MM.1S (cell line): ENCODE data around the gene HSDL2.

Experiments
- DNase-seq: peaks from one replicate; pipeline ENCODE4 v3.0.0-alpha.2; 2015
- H2AFZ ChIP-seq: fragments of 300-600 bp; sonication (generic); 2 replicates; pipeline ENCODE4 v1.6.0; 2016; ENCODE audit warnings: antibody characterized with exemption, low read length
- H3F3A ChIP-seq: fragments of 300-600 bp; sonication (generic); 2 replicates; pipeline ENCODE4 v1.6.1; 2016; ENCODE audit warnings: mild to moderate bottlenecking, antibody characterized with exemption, low read length, moderate library complexity, mixed read lengths; ENCODE audit not compliant: insufficient read depth
- H3K27ac ChIP-seq: fragments of 300-600 bp; sonication (generic); 2 replicates; pipeline ENCODE4 v1.5.1; 2016; ENCODE audit warnings: mild to moderate bottlenecking, low read length
- H3K27me3 ChIP-seq: fragments of 300-600 bp; sonication (generic); replicated peaks from 2 replicates; pipeline ENCODE4 v1.6.0; 2016; ENCODE audit warnings: low read length; ENCODE audit not compliant: insufficient read depth
- H3K36me3 ChIP-seq: fragments of 300-600 bp; sonication (generic); replicated peaks from 2 replicates; pipeline ENCODE4 v1.6.1; 2016; ENCODE audit warnings: mild to moderate bottlenecking, low read length, mixed read lengths; ENCODE audit not compliant: insufficient read depth
- H3K4me1 ChIP-seq: fragments of 300-600 bp; sonication (generic); 2 replicates; pipeline ENCODE4 v1.6.1; 2016; ENCODE audit warnings: low read length, mixed read lengths
- H3K4me2 ChIP-seq: fragments of 300-600 bp; sonication (generic); 2 replicates; pipeline ENCODE4 v1.6.0; 2016; ENCODE audit warnings: low read depth, low read length
- H3K4me3 ChIP-seq: fragments of 300-600 bp; sonication (generic); 2 replicates; pipeline ENCODE4 v1.5.1; 2016; ENCODE audit warnings: low read length, mixed read lengths
- H3K79me2 ChIP-seq: fragments of 300-600 bp; sonication (generic); 2 replicates; pipeline ENCODE4 v1.6.1; 2016; ENCODE audit warnings: mixed run types, low read length, mixed read lengths
- H3K9ac ChIP-seq: fragments of 300-600 bp; sonication (generic); 2 replicates; pipeline ENCODE4 v1.6.1; 2016; ENCODE audit warnings: low read length, mixed read lengths
- H3K9me2 ChIP-seq: fragments of 300-600 bp; sonication (generic); replicated peaks from 2 replicates; pipeline ENCODE4 v1.6.1; 2016; ENCODE audit warnings: mild to moderate bottlenecking, low read length, mixed read lengths; ENCODE audit not compliant: insufficient read depth
- H3K9me3 ChIP-seq: fragments of 300-600 bp; sonication (generic); replicated peaks from 2 replicates; pipeline ENCODE4 v1.6.1; 2016; ENCODE audit warnings: mild to moderate bottlenecking, low read length, mixed read lengths; ENCODE audit not compliant: insufficient read depth
- H4K20me1 ChIP-seq: fragments of 300-600 bp; sonication (generic); 2 replicates; pipeline ENCODE4 v1.6.1; 2016; ENCODE audit warnings: mild to moderate bottlenecking, low read length, moderate library complexity, mixed read lengths; ENCODE audit not compliant: insufficient read depth
- CTCF ChIP-seq: fragments of 300-600 bp; sonication (generic); IDR thresholded peaks from 2 replicates; pipeline ENCODE4 v1.5.1; 2016; ENCODE audit warnings: antibody characterized with exemption, low read length, mixed read lengths
- EZH2 ChIP-seq: fragments of 300-600 bp; sonication (generic); optimal IDR thresholded peaks from 2 replicates; pipeline ENCODE3; 2017; ENCODE audit warnings: low read depth, mild to moderate bottlenecking, antibody characterized with exemption, low read length, mixed read lengths
- EZH2phosphoT487 ChIP-seq: fragments of 300-600 bp; sonication (generic); IDR thresholded peaks from 2 replicates; pipeline ENCODE4 v1.6.1; 2018; ENCODE audit warnings: antibody characterized with exemption, low read length

Gene HSDL2

GRCh38 chr9:112443200-112443599 is 63.3 kb downstream of the HSDL2 start:
- Histone ChIP-seq H3K79me2 (no peaks in the 10 kb centered on the region), H3K9me2 (no peaks in the 10 kb centered on the region), H3F3A (peaks cover 11% of the 10 kb centered on the region; the same call in 1 of the 2 replicates), H3K36me3 (no peaks in the 10 kb centered on the region), H4K20me1 (no peaks in the 10 kb centered on the region), H3K27ac (no peak overlapping the region), H2AFZ (no peak overlapping the region), H3K4me2 (no peak overlapping the region), H3K9me3 (no peaks in the 10 kb centered on the region), H3K4me1 (peaks cover 31% of the 10 kb centered on the region), H3K27me3 (no peaks in the 10 kb centered on the region), H3K9ac (no peak overlapping the region), H3K4me3 (no peak overlapping the region)
- TF ChIP-seq EZH2phosphoT487 (no peak), CTCF (peak; percentile 55)
- DNase-seq, result peak; percentile 50

GRCh38 chr9:112443636-112444035 is 63.7 kb downstream of the HSDL2 start:
- TF ChIP-seq EZH2phosphoT487 (no peak), EZH2 (no peak), CTCF (no peak)
- Histone ChIP-seq H3K4me2 (no peak overlapping the region), H3K9me2 (no peaks in the 10 kb centered on the region), H4K20me1 (no peaks in the 10 kb centered on the region), H3K9me3 (no peaks in the 10 kb centered on the region), H3K4me1 (peaks cover 31% of the 10 kb centered on the region), H3K27ac (no peak overlapping the region), H3K4me3 (no peak overlapping the region), H3K79me2 (no peaks in the 10 kb centered on the region), H2AFZ (no peak overlapping the region), H3F3A (peaks cover 11% of the 10 kb centered on the region; the same call in 1 of the 2 replicates), H3K27me3 (no peaks in the 10 kb centered on the region), H3K9ac (no peak overlapping the region), H3K36me3 (no peaks in the 10 kb centered on the region)
- no peak for DNase-seq

- DNase-seq, result no peak
- Histone ChIP-seq H3K36me3 (no peaks in the 10 kb centered on the region), H3K9me2 (no peaks in the 10 kb centered on the region), H3F3A (peaks cover 11% of the 10 kb centered on the region; the same call in 1 of the 2 replicates), H3K9ac (no peak overlapping the region), H4K20me1 (no peaks in the 10 kb centered on the region), H3K9me3 (no peaks in the 10 kb centered on the region), H3K4me1 (peaks cover 31% of the 10 kb centered on the region), H3K27me3 (no peaks in the 10 kb centered on the region), H3K4me2 (peak overlapping the region; percentile 6; the same call in 1 of the 2 replicates), H3K4me3 (no peak overlapping the region), H3K27ac (no peak overlapping the region; the same call in 1 of the 2 replicates), H2AFZ (no peak overlapping the region), H3K79me2 (no peaks in the 10 kb centered on the region)
- TF ChIP-seq EZH2, result no peak
- no peak for TF ChIP-seq EZH2phosphoT487
- TF ChIP-seq CTCF, result no peak
Measured at GRCh38 chr9:112445196-112445595, 65.3 kb downstream of the HSDL2 start.
